ENCODE data around the gene TANGO2. TPM values are rescaled to one million over a fixed set of nuclear protein-coding genes. Genes with fewer than 3 reads are reported as not detected.

Gene TANGO2
- total RNA-seq, 1 donor from 2014 or later, result 10.0 TPM

DNA sequence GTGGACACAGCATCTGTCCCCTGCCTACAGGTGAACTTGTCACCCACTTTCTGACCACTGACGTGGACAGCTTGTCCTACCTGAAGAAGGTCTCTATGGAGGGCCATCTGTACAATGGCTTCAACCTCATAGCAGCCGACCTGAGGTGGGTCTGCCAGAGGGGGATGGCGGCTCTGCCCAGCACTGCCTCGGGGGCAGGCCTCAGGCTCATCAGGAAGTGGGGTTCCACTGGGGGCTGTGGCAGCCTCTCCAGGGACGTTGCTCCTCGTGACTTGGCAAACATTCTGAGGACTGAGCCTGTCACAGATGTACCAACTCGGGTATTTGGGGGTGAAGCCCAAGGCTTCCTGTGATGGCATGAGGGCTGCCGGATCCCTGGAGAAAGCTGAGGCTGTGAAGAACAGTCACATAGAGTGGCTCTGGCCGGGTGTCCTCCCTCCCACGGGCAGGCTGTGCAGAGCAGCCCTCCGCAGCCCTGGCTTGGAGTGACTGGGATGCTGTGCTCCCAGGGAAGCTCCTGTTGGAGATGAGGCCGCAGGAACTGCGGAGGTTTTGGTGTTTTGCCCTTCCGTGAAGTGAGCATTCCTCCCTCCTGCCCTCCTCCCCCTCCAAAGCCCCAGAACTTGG, 32.6 kb downstream of the TANGO2 start:
- no peak overlapping the region for H3K27ac Mint-ChIP-seq
- Histone ChIP-seq H3K27ac (no peak overlapping the region), H3K36me3 (no peaks in the 10 kb centered on the region), H3K27me3 (no peaks in the 10 kb centered on the region), H3F3A (ENCODE audit: low read depth) (no peaks in the 10 kb centered on the region), H3K9me3 (ENCODE audit: low read depth) (no peaks in the 10 kb centered on the region), H4K20me1 (ENCODE audit: low read depth) (no peaks in the 10 kb centered on the region), H2AFZ (replicated peaks) (no peak overlapping the region), H3K4me1 (no peaks in the 10 kb centered on the region), H3K4me2 (no peak overlapping the region), H3K79me2 (ENCODE audit: low read depth) (no peaks in the 10 kb centered on the region), H3K9ac (no peak overlapping the region), H3K4me3 (no peak overlapping the region)
- DNase-seq (ENCODE audit: low spot score), result no peak
- TF ChIP-seq, protein P1, sequence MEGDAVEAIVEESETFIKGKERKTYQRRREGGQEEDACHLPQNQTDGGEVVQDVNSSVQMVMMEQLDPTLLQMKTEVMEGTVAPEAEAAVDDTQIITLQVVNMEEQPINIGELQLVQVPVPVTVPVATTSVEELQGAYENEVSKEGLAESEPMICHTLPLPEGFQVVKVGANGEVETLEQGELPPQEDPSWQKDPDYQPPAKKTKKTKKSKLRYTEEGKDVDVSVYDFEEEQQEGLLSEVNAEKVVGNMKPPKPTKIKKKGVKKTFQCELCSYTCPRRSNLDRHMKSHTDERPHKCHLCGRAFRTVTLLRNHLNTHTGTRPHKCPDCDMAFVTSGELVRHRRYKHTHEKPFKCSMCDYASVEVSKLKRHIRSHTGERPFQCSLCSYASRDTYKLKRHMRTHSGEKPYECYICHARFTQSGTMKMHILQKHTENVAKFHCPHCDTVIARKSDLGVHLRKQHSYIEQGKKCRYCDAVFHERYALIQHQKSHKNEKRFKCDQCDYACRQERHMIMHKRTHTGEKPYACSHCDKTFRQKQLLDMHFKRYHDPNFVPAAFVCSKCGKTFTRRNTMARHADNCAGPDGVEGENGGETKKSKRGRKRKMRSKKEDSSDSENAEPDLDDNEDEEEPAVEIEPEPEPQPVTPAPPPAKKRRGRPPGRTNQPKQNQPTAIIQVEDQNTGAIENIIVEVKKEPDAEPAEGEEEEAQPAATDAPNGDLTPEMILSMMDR (IDR thresholded peaks at IDR 0.05), result no peak
- TF ChIP-seq EZH2 (IDR thresholded peaks at IDR 0.05), result no peak
- TF ChIP-seq EZH2phosphoT487 (IDR thresholded peaks at IDR 0.05), result no peak
- peaks cover 6% of the 10 kb centered on the region for H3K9me3 Mint-ChIP-seq
- H3K36me3 Mint-ChIP-seq, result peaks cover 6% of the 10 kb centered on the region
- H3K4me3 Mint-ChIP-seq, result no peak overlapping the region
- no peaks in the 10 kb centered on the region for H3K27me3 Mint-ChIP-seq (ENCODE audit: insufficient read depth, low read depth)
- peaks cover 3% of the 10 kb centered on the region for H3K4me1 Mint-ChIP-seq

DNA sequence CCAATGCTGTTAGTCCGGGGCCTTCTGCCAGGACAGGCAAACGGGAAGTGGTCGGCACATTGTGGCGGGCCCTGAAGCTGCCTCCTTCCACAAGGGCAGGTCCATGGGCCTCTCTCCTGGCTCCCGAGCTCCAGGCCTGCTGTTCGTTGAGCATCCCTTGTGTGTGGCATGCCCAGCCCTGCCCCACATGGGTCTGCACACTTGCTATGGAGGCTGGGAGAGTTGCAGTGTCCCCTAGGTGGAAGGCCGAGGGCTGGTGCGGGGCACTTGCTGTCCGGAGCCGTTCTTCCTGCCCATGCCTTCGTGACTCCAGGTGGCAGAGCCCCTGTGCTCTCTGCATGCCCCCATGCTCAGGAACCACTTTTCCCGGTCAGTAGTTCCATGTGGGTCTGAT, 33.1 kb downstream of the TANGO2 start:
- H3K36me3 Mint-ChIP-seq, result peaks cover 4% of the 10 kb centered on the region
- H3K27ac Mint-ChIP-seq, result peak overlapping the region; percentile 63
- no peaks in the 10 kb centered on the region for H3K4me1 ChIP-seq
- H3K4me3 ChIP-seq, result no peak overlapping the region
- H3K4me2 ChIP-seq, result no peak overlapping the region
- H3K9me3 Mint-ChIP-seq, result peaks cover 4% of the 10 kb centered on the region
- H3K4me1 Mint-ChIP-seq, result peaks cover 4% of the 10 kb centered on the region
- H2AFZ ChIP-seq (replicated peaks), result no peak overlapping the region
- no peaks in the 10 kb centered on the region for H3K27me3 Mint-ChIP-seq (ENCODE audit: insufficient read depth, low read depth)
- H3K9me3 ChIP-seq (ENCODE audit: low read depth), result no peaks in the 10 kb centered on the region
- H3K79me2 ChIP-seq (ENCODE audit: low read depth), result no peaks in the 10 kb centered on the region
- H3K9ac ChIP-seq, result no peak overlapping the region
- H3K4me3 Mint-ChIP-seq, result no peak overlapping the region
- H3K36me3 ChIP-seq, result no peaks in the 10 kb centered on the region
- H3F3A ChIP-seq (ENCODE audit: low read depth), result no peaks in the 10 kb centered on the region
- no peak for TF ChIP-seq EZH2 (IDR thresholded peaks at IDR 0.05)
- no peak for TF ChIP-seq EZH2phosphoT487 (IDR thresholded peaks at IDR 0.05)
- TF ChIP-seq, protein P1 (IDR thresholded peaks at IDR 0.05), result no peak
- H3K27me3 ChIP-seq, result no peaks in the 10 kb centered on the region
- H4K20me1 ChIP-seq (ENCODE audit: low read depth), result no peaks in the 10 kb centered on the region
- DNase-seq (ENCODE audit: low spot score), result no peak
- no peak overlapping the region for H3K27ac ChIP-seq

DNA sequence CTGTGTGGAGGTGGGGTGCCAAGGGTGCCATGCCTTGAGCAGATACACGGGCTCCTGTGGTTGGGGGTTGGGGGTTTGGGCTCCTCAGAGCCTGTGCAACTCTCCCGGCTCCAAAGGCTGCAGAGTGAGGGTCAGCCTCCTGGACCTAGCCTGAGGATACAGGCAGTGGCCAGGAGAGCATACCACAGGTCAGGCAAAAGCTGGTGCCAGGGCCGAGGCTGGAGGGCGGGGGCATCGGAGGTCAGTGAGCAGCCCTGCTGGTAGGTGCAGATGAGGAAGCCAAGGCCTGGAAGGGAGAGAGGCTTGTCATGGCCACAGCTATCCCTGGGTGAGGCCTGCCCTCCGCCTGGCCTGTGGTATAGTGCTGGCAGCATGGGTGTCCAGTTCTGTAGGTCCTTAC, 33.6 kb downstream of the TANGO2 start:
- no peak overlapping the region for H3K27ac ChIP-seq
- Mint-ChIP-seq H3K27ac (no peak overlapping the region), H3K27me3 (ENCODE audit: insufficient read depth, low read depth) (no peaks in the 10 kb centered on the region), H3K4me1 (peaks cover 4% of the 10 kb centered on the region), H3K4me3 (no peak overlapping the region), H3K9me3 (peaks cover 2% of the 10 kb centered on the region), H3K36me3 (peaks cover 2% of the 10 kb centered on the region)
- no peak overlapping the region for H3K9ac ChIP-seq
- no peaks in the 10 kb centered on the region for H3K36me3 ChIP-seq
- H3F3A ChIP-seq (ENCODE audit: low read depth), result no peaks in the 10 kb centered on the region
- no peaks in the 10 kb centered on the region for H3K9me3 ChIP-seq (ENCODE audit: low read depth)
- H2AFZ ChIP-seq (replicated peaks), result no peak overlapping the region
- no peaks in the 10 kb centered on the region for H4K20me1 ChIP-seq (ENCODE audit: low read depth)
- no peaks in the 10 kb centered on the region for H3K4me1 ChIP-seq
- no peak for DNase-seq (ENCODE audit: low spot score)
- H3K79me2 ChIP-seq (ENCODE audit: low read depth), result no peaks in the 10 kb centered on the region
- no peaks in the 10 kb centered on the region for H3K27me3 ChIP-seq
- no peak overlapping the region for H3K4me2 ChIP-seq
- TF ChIP-seq EZH2 (IDR thresholded peaks at IDR 0.05) (no peak), EZH2phosphoT487 (IDR thresholded peaks at IDR 0.05) (no peak)
- TF ChIP-seq, protein P1 (IDR thresholded peaks at IDR 0.05), result no peak
- H3K4me3 ChIP-seq, result no peak overlapping the region
